NCI-H524 (cell line): ENCODE data around the gene ARHGAP6.
"Not testable (repeated sequence)": the region's sequence is repeated elsewhere in the genome, so short reads cannot be mapped to it uniquely, and the experiment has no call there.

Experiments
- DNase-seq, 2 experiments: peaks; one replicate each; lab custom pipeline; 2025; lab: John Stamatoyannopoulos, UW

The ARHGAP6 gene

DNA sequence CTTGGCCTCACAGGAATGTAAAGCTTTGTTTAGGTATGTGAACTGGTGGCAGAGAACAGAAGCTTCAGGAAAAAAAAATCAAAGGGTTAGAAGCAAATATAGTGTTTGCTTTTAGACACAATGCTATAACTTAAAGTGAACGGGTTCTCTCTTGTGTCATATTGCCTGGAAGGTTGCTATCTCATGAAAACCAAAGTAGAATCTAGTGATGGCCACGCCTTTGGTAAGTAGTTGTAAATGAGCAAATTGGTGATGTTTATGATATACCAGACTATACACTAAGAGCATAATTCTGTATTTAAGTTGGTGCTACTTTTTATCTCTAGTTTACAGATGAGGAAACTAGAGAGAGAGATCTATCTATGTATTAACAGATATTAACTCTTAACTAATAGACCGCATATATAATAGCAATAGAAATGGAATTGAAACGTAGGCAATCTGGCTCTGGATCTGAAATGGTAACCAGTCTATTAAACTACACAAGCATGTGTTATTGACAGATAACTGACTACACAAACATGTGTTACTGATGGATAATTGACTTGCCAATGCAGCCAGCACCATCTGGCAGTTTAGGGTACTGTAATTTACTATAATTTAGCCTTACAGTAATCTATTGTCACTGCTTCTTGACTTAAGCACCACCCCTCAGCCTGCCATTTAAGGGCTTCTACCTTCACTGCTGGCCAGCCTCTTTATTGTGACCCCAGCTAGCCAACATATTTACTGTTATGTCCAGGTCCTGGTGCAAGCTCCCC is 513.7 kb downstream of the ARHGAP6 start:
- peak; percentile 56 to 86 for DNase-seq

DNA sequence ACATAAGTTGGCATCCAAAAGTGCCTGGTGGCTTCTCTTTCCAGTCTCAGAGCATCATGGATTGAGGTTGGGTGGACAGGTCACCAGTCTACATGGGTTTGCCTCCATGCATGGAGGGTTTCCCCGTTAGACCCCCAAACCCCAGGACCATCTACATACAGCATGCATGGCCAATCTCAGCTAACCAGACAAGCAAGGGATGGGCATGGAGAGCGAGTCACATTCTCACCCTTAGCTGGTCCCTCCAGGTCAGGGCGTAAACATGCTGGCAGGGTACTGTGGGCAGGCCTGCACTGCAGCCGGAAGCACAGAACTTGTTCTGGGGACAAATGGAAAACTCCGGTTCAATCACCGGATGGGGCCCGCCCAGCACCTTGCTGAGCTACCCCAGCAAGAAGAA is 517.3 kb downstream of the ARHGAP6 start:
- DNase-seq, result no peak

DNA sequence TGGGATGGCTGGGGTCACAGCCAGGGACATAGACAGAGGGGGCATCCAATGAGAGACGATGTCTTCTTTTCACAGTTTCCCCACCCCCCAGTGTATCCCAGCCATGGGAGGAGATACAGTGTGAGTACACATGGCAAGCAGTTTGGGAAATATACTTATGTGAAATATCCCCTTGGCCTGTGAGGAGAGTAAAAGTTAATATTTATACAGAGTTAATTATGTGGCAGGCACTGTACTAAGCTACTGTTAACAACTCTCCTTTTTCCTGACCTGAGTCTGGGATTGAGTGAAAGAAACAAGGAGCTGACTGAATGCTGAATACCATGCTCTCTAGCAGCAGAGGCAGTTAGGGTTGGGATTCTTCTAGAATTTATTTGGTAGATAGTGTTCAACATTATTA is 519.3 kb downstream of the ARHGAP6 start:
- DNase-seq, result no peak

DNA sequence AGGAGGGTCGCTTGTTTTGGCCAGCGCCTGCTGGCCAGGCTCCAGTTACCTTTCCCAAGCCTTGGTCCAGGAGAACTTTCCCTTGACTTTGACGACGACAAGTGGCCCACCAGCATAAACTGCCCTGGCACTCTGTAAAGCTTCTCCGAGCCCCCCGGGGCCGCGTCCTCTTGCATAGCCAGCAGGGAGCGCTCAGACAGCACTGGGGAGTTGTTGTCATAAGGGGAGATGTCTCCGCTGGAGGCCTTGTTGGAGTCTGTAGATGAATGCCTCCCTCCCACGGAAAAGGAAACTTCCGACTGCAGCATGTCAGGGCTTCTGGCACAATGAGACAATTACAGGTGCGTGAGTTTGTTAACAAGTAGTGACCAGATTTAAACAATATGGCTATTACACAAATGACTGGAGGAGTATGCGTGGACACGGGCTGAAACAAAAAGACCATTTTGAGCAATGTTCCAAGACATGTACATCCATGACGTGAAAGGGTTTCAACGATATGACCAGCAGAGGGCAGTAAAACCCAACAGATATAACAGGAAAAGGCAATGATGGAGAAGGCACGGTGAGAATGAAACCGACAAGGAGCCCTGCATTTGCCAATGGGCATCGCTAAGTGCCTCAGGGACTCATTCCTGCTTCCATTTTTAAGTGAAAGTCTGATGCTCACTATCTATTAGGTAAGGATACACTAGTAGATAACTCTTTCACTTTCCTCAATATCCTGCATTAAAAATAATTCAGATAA is 521.6 kb downstream of the ARHGAP6 start:
- DNase-seq, result peak; percentile 63 to 82

DNA sequence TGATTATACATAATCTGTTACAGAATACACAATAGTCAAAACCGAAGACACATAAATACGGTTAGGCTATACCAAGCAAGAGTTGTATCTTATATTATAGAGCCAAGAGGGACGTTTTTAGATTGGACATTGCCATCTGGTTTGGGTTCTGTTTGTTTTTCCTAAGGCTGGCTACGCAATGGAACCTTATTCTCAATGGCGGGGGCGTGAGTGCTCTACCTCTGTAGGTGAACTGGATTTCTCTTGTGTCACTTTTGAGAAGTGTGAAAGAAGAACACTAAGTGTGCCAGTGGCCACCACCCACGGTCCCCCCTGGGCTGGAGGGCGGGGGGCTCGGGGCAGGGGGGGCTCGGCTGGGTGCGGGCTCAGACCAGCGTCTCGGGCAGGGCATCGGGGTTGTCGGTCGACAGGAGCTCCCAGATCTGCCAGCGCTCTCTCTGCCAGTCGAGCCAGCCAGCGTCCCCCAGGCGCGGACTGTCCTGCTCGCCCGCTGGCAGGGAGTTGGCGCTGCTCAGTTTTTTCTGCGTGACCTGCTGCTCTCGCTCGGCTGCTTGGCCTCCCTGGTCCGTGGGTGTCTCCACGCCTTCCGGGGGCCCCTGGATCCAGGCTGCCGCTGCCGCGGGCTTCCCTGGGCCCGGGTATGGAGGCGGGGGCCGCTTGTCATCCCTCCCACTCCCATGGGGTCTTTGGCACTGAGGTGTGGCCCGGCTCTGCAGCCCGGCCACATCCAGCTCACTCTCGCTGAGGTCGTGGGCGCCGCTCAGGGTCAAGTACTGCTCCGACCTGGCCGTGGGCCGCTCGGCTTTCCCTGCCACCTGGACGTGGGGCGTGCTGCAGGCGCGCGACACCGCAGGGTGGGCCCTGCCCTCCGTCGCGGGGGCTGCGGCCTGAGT is 527.0 kb downstream of the ARHGAP6 start:
- no peak for DNase-seq

DNA sequence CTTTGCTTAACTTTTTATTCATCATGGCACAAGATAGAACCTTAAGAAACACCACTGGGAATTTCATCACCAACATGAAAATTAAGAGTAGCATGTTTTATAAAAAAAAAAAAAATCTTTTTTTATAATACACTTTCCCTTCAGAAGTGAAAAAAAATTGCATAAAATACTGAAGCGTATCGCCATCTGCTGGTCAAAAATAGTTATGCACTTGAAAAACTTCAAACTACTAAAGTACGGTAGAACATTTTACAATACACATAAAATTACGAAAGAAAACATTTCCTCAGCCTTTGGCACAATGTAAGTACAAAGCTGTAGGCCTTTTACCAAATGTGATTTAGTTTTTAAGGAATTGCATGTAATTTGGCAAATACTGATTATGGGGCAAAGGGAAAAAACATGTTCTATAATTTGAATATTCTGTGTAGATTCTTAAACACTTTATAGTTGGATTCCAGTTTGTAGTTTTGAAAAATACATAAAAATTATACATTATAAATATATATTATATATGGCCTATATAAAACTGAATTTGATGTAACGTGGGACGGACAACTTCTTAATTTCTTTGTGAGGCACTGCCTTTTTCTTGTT is 528.1 kb downstream of the ARHGAP6 start:
- DNase-seq, result peak in 1 of 2 experiments; percentile 31

DNA sequence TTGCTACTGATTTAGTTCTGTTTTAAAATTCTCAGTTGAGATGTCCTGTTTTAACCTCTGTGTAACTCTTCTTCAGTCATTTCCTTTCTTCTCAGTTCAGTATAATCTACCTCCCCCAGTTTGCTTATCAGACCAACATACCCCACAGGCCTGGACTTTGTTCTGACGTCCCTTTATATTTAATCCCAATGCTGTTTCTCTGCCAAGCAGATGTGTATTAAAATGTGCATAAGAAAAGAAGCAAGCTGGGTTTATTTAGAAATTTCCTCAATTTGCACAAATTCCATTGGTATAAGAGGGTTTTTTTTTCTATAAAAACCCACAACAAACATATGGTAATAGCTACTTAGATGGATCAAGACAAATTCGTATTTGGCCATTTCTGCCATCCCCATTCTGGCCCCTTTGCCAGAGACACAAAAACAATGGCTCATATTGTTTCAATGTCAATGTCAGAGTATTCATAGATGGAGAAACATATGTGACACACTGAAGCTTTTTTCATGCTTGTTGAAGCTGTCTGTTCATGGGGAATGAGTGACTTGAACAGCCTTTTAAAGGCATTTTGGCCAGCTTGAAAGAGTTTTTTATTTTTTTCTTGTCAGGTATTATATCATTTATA is 530.0 kb downstream of the ARHGAP6 start:
- DNase-seq, result no peak

DNA sequence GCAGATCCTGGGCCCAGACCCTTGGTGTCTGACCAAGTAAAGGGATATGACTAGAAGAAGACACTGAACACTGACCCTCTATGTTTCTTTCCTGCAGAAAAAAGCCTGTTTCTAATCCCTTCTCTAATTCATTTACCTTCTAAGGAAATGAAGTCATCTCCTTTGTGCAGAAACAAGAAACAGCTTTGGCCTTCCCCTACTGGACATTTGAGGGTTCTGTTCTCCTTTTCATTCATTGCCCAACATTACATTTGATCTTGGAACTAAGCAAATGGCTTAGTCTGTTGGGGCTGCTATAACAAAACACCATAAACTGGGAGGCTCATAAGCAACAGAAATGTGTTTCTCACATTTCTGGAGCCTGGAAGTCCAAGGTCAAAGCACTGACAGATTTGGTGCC is 534.6 kb downstream of the ARHGAP6 start:
- DNase-seq, result no peak

DNA sequence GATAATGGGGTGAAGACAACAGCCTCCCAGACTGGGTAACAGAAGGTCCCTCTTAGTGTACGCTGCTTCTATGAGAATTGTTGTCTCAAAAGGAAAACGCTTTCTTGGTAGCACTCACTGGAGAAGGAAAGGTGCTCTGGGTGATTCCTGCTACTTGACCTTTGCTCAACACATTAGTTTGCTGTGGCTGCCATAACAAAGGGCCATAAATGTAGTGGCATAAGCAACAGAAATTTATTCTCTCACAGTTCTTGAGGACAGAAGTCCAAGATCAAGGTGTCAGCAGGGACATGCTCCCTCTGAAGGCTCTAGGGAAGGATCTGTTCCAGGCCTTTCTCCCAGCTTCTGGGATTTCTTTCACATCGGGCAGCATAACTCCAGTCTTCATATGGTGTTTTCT is 535.6 kb downstream of the ARHGAP6 start:
- DNase-seq, result no peak

DNA sequence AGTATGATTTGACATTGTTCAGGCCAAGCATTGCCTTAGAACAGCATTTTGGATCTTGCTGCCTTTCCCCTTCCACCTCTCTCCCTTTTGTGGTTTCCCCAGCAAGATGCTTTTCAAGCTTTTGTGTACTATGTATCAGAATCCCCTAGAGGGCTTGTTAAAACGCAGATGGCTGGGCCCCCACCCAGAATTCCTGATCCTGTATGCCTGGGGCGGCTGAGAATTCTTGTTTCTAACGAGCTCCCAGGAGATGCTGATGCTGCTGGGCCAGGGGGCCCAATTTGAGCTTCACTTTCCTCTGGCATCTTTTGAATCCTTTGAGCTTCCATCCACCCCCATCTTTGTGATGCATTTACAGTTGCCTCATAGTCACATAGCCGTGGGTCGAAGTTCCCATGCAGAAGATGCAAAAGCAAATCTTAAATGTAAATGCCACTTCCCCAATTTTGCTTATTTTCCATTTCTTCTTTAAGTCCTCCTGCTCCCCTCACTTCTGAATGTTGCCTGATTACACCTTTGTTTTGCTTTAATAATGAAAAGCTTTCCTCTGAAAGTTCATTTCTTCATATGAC is 536.1 kb downstream of the ARHGAP6 start:
- DNase-seq, result peak in 1 of 2 experiments; percentile 4

DNA sequence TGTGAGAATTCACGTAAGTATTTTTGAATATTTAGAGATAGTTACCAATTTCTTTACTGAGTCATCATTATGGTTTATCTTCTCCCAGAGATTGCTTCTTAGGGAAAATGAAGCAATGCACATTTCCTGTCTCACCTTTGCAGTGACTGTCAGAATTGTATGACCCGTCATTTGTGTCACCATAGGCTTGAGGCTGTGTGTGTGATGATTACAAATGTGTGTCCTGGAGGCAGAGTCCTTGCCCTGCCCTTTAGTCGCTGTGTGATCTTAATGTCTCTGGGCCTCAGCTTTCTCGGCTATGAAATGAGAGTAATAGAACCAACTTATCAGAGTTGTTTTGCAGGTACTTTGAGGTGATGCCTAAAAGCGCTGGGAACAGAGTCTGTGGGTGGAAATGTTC is 540.7 kb downstream of the ARHGAP6 start:
- DNase-seq, result no peak

DNA sequence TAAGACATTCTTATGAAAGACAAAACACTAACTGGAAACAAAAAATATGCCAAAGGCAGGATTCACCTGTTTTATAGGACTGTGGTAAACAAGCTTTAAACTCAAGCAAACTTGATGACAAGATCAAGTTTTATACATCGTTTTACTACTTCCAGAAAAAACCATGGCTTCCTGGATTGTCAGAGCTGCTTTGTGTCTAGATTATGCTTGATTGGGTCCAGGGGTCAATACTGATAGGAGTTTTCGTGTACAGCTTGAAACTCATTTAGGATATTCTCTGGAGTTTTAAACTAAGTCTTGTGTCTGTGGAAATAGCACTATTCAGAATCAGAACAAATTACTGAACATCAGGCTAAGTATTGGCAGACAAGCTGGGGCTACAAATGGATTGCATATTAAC is 541.6 kb downstream of the ARHGAP6 start:
- DNase-seq, result no peak

- DNase-seq, result not testable (repeated sequence)
Observed at GRCh38 chrX:11123087-11123486, 542.6 kb downstream of the ARHGAP6 start.

DNA sequence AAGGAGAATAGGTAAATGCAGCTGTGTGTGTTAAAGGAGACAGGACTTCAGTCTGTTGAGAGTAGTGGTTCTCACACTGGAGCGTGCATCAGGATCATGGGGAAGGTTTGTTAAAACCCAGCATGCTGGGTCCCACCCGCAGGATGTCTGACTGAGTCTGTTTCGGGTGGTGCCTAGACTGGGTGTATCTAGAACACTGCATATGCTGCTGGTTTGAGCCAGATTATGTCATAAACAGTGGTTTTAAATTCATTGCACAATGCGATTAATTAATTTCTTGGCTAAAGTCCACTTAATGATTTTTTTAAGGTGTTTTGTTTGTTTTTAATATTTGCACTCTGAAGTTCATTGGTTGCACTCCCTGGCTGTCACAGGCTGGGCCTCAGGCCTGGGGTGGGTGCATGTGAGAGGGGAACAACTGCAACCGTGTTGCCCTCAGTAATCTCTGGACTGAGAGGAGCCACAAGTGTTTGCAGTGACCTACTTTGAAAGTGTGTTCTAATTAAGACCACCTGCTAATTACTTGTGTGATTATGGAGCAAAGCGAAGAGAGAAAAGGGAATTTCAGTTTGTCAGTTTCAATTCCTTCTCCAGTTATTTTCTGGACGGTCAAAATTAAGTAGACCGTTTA is 546.3 kb downstream of the ARHGAP6 start:
- no peak for DNase-seq

- no peak for DNase-seq
Observed at GRCh38 chrX:11117745-11118144, 548.0 kb downstream of the ARHGAP6 start.

GRCh38 chrX:11113731-11114130 is 552.0 kb downstream of the ARHGAP6 start:
- DNase-seq, result no peak

GRCh38 chrX:11111947-11112346 is 553.8 kb downstream of the ARHGAP6 start:
- no peak for DNase-seq

DNA sequence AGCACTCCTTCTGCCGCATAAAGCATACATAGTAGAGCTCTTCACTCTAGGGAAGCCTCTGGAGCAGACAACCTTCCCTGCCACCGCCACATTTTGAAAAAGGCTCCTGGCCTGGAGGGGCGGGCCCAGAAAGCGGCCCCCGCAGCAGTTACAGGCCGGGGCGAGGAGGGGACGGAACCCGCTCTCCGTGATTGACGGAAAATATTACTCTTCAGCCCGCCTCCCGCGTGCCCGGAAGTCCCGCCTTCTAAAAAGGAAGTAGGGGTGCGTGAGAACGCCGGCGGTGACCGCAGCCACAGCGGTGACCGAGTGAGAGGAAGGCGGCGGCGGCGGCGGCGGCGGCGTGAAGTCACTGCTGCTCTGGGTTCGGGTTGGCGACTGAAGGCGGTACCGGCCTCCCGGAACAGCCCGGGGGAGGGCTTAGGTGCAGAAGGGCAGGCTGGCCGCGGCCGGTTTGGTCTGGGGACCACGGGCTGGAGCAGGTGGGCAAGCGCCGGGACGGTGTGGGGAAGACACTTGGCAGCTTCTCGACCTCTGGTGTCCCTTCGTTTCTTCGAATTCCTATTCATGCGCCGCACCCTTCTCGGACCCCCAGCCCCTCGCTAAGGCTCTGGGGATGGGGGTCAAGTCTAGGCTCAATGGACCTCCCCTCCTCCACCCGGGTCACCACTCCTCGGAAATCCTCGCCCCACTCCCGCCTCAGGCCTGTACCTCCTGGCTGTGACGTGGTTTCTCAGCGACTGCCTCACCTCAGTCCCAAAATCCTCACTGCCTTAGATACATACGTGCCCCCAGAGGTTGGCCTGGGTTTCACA is 554.5 kb downstream of the ARHGAP6 start, which contains the start of gene HCCS:
TSS of gene HCCS (plus strand) at position 296 of the 815 bp plus-strand sequence. CDS start 729 bp downstream, outside the sequence.
- DNase-seq, result peak; percentile 71 to 83

DNA sequence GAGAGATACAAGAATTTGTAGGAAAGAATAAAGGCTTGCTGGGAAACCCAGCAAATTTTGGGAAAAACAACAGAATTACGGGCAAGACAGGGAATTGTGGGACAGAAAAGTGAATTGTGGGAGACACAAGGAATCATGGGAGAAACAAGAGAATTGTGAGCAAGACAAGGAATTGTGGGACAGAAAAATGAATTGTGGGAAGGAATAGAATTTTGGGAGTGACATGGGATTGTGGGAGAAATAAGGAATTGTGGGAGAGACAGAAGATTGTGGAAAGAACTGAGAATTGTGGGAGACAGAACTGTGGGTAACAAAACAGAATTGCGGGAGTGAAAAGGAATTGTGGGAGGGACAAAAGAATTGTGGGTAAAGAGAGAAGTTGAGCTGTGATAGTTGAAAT is 555.8 kb downstream of the ARHGAP6 start:
- DNase-seq, result no peak
